ENCODE results near the gene CREBRF.

Gene CREBRF

GRCh38 chr5:173180331-173180730 is 124.2 kb downstream of the CREBRF start:
- no peak overlapping the region for H3K4me3 ChIP-seq (ENCODE audit: low read length in 2 of 2)
- no peaks in the 10 kb centered on the region for H3K36me3 ChIP-seq (ENCODE audit: control insufficient read depth in 2 of 2, insufficient read depth in 2 of 2, low read length in 2 of 2)
- no peak overlapping the region for H3K27ac ChIP-seq (ENCODE audit: low read length)

GRCh38 chr5:173187054-173187743 is 131.0 kb downstream of the CREBRF start:
- Histone ChIP-seq H3K36me3 (ENCODE audit: control insufficient read depth in 2 of 2, insufficient read depth in 2 of 2, low read length in 2 of 2) (no peaks in the 10 kb centered on the region), H3K4me3 (ENCODE audit: low read length in 2 of 2) (no peak overlapping the region), H3K9me3 (ENCODE audit: control insufficient read depth in 2 of 2, low read length in 2 of 2) (peaks cover under 1 to 1% of the 10 kb centered on the region in 2 donors), H3K27me3 (ENCODE audit: control insufficient read depth in 1 of 2, insufficient read depth in 2 of 2, low read length in 2 of 2) (peaks cover 0 to 7% of the 10 kb centered on the region in 2 donors), H3K27ac (ENCODE audit: low read length) (no peak overlapping the region), H3K4me1 (ENCODE audit: control insufficient read depth, insufficient read depth, low read length) (no peaks in the 10 kb centered on the region), H3K9ac (ENCODE audit: low read length in 2 of 2) (no peak overlapping the region)

More at GRCh38 chr5:173180331-173180730, 124.2 kb downstream of the CREBRF start:
- no peaks in the 10 kb centered on the region for H3K4me1 ChIP-seq (ENCODE audit: control insufficient read depth, insufficient read depth, low read length)
- peaks cover 6 to 8% of the 10 kb centered on the region in 2 donors for H3K9me3 ChIP-seq (ENCODE audit: control insufficient read depth in 2 of 2, low read length in 2 of 2)
- peaks cover 0 to under 1% of the 10 kb centered on the region in 2 donors for H3K27me3 ChIP-seq (ENCODE audit: control insufficient read depth in 1 of 2, insufficient read depth in 2 of 2, low read length in 2 of 2)
- H3K9ac ChIP-seq (ENCODE audit: low read length in 2 of 2) = no peak overlapping the region

GRCh38 chr5:173188280-173188679 is 132.1 kb downstream of the CREBRF start:
- no peaks in the 10 kb centered on the region for H3K4me1 ChIP-seq (ENCODE audit: control insufficient read depth, insufficient read depth, low read length)
- H3K36me3 ChIP-seq (ENCODE audit: control insufficient read depth in 2 of 2, insufficient read depth in 2 of 2, low read length in 2 of 2) = no peaks in the 10 kb centered on the region
- H3K27ac ChIP-seq (ENCODE audit: low read length) = no peak overlapping the region
- H3K27me3 ChIP-seq (ENCODE audit: control insufficient read depth in 1 of 2, insufficient read depth in 2 of 2, low read length in 2 of 2) = peaks cover 0 to 8% of the 10 kb centered on the region in 2 donors
- H3K9ac ChIP-seq (ENCODE audit: low read length in 2 of 2) = no peak overlapping the region
- no peak overlapping the region for H3K4me3 ChIP-seq (ENCODE audit: low read length in 2 of 2)
- H3K9me3 ChIP-seq (ENCODE audit: control insufficient read depth in 2 of 2, low read length in 2 of 2) = no peaks in the 10 kb centered on the region
